GM08714 (cell line): ENCODE measurements around the gene WAC.
"Not testable (repeated sequence)": the region's sequence is repeated elsewhere in the genome, so short reads cannot be mapped to it uniquely, and the experiment has no call there.

Experiments
- H3K4me3 ChIP-seq: fragments of 200-500 bp; sonication (Bioruptor generic); 2 replicates; pipeline ENCODE4 v1.5.1; 2014; ENCODE audit warnings: mild to moderate bottlenecking, low read length, inconsistent platforms
- ZNF274 ChIP-seq: IDR thresholded peaks from 2 replicates; pipeline ENCODE4 v1.6.1; 2012; ENCODE audit warnings: mild to moderate bottlenecking, low read depth, low read length

The WAC gene, protein sequence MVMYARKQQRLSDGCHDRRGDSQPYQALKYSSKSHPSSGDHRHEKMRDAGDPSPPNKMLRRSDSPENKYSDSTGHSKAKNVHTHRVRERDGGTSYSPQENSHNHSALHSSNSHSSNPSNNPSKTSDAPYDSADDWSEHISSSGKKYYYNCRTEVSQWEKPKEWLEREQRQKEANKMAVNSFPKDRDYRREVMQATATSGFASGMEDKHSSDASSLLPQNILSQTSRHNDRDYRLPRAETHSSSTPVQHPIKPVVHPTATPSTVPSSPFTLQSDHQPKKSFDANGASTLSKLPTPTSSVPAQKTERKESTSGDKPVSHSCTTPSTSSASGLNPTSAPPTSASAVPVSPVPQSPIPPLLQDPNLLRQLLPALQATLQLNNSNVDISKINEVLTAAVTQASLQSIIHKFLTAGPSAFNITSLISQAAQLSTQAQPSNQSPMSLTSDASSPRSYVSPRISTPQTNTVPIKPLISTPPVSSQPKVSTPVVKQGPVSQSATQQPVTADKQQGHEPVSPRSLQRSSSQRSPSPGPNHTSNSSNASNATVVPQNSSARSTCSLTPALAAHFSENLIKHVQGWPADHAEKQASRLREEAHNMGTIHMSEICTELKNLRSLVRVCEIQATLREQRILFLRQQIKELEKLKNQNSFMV

DNA sequence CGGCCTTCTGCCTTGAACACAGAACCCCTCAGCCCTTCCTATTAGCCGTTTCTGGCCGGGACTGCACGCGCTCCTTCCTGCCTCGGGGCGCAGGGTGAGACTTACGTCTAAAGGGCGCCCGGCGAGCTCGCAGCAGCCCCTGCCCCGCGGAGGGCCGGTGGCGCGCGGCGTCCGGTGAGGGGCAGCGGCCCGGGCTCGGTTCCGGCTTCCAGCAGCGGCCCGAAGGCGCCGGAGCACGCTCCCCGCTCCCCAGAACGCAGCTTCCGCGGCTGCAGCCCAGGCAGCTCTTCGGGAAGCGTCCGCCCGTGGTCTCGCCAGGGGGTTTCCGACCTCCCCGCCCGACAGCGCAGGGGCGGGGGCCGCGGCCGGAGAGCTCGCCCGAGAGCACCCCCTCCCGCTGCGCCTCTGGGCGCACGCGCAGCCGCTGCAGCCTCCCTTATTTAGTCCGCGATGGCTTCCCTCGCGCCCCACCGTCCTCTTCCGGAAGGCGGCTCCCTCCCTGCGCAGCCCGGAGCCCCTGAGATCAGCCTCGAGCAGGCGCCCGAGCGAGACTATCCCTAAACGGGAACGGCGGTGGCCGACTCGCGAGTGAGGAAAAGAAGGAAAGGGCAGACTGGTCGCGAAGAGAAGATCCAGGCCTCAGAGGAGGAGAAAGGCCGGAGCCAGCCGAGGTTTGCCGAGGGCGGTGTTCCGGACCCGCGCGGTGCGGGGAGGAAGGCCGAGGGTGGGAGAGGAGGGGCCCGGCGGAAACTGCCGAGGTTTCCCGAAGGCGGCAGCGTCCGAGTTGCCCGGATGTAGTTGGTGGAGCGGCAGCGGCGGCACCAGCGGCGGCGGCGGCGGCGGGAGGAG is at the start of gene WAC:
Gene WAC (plus strand): TSS at position 782 of the 849 bp plus-strand sequence. CDS start 462 bp downstream, outside the sequence.
- H3K4me3 ChIP-seq = peak within 1 kb of the TSS; percentile 100
- TF ChIP-seq ZNF274 = no peak

DNA sequence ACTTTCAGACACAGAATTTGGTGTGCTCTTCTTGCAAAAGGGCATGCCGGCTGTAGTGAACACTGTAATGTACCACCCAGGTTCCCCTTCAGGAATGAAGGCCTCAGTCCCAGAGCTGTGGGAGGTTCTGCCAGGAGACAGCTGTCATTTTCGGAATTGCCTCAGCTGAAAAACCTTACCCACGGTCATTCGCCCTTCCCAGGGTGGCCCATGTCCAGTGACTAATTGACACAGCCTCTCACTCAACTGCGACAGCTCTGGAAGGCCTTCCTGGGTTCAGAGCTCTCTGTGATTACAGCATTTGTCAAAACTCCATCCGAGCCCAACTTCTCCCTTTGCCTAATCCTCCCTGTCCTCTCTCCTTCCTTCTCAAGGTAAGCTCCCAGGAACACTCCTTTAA is 43.7 kb upstream of the WAC start:
- no peak for TF ChIP-seq ZNF274

DNA sequence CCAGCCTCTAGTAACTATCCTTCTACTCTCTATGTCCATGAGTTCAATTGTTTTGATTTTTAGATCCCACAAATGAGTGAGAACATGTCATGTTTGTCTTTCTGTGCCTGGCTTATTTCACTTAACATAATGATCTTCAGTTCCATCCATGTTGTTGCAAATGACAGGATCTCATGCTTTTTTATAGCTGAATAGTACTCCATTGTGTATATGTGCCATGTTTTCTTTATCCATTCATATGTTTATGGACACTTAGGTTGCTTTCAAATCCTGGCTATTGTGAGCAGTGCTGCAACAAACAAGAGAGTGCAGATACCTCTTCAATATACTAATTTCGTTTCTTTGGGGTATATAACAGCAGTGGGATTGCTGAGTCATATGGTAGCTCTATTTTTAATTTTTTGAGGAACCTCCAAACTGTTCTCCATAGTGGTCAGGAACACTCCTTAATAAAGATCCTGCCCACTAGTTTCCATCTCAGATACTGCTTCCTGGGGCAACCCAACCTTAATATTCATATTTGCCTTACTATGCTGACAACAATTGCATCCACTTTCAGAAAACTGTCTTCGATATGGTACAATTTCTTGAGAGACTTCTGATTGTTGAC is 42.6 kb upstream of the WAC start:
- not testable (repeated sequence) for H3K4me3 ChIP-seq

More for the DNA sequence above, 43.7 kb upstream of the WAC start:
- no peak overlapping the region for H3K4me3 ChIP-seq

DNA sequence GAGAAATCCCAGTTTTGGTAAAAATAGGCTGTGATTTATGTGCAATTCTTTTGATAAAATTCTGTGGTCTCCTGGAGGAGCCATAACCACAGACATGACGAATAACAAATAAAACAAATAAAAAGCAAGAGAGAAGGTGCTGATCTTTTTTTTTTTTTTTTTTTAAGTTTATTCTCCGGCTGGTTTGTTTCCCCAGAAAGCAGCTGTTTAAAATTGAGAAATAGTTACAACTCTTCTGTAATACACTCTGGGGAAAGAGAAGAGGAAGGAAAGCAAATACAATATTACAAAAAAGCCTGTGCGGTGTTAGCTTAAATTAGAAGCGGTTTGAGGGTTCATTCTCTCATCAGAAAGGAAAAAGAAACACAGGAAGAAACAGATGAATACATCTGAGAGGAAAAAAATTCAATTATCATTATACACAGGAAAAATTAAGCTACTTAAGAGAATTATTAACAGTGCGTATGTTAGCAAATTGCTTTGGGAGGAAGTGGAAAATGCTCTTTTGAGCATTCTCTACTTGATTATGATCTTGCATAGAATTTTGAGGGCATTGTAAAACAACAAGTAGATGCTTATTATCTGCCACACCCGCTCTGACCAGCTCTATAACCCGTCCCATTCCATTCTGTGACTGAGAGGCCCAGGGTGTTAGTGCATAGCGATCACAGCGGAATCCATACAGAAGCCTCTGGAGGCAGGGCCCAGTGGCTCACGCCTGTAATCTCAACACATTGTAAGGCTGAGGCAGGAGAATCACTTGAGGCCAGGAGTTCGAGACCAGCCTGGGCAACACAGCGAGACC is 40.6 kb upstream of the WAC start:
- no peak overlapping the region for H3K4me3 ChIP-seq
- no peak for TF ChIP-seq ZNF274

DNA sequence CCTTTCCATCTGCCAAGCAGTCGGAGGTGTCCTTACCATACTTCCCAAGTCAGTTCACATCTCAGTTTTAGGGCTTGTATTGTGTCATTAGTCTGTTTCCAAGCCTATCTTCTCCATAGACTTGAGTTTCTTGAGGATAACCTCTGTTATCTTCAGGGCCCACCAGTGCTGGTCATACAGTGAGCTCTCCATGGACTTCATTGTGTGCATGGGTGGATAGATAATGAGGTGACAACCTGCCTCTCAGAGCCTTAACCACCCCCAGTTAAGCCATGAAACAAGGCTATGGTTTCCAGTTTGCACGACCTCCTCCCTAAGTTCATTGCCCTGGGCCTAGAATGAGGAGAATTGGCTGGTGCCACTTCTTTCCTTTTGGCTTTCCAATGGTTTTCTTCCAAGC is 38.5 kb upstream of the WAC start:
- TF ChIP-seq ZNF274 = no peak
- no peak overlapping the region for H3K4me3 ChIP-seq

DNA sequence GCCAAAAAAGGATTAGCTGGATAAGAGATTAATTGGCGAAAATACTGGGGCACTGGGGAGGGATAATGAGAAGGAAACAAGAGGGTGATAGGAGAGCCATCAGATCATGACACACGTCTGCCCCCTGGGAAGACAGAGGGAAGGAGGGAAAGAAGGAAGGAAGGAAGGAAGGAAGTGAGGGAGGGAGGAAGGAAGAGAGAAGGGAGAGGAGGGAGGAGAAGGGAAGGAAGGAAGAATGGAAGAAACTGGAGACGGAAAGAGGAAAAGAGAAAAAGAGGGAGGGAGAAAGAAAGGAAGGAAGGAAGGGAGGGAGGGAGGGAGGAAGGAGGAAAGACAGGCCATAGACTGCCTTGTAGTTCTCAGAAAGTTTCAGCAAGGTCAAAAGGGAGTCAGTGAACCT is 37.8 kb upstream of the WAC start:
- TF ChIP-seq ZNF274 = no peak
- no peak overlapping the region for H3K4me3 ChIP-seq

DNA sequence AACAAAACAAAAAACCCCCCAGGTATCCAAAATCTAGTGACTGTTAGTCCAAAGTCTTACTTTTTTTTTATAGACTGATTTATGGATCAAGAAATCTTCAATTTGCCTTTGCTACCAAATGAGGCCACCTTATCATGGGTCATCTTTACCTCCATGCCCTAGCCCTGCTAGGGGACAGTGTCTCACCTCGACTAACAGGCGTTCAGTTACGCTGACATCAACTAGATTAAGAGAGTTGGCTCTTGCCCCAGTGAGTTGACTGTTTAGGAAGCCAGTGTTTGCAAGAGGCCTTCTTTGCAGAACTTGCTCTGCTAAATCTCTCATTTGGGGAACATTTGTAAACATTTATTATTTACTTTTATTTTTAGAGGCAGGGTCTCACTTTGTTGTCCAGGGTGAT is 36.9 kb upstream of the WAC start:
- H3K4me3 ChIP-seq = no peak overlapping the region
- no peak for TF ChIP-seq ZNF274

DNA sequence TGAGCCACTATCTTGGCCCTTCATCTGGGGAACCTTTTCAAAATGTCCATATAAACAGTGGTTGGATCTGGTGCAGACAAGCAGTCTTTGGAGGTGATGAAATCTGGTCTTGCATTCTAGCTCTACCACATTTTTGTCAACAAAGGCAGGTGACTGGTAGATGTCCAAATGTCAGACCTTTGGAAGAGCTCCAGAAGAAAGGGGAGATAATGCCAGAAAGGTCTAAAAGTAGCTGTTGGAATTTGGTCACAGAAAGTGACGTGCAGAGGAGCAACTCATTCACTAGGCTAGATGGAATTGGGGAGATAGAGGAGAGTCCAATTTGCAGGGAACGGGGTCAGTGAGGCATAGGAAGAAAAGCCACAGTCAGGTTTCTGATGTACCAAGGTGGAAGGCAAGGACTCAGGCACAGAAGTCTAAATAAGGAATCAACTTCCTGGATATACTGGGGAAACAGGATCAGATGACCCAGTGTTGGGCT is 36.4 kb upstream of the WAC start:
- H3K4me3 ChIP-seq = no peak overlapping the region
- TF ChIP-seq ZNF274 = no peak

DNA sequence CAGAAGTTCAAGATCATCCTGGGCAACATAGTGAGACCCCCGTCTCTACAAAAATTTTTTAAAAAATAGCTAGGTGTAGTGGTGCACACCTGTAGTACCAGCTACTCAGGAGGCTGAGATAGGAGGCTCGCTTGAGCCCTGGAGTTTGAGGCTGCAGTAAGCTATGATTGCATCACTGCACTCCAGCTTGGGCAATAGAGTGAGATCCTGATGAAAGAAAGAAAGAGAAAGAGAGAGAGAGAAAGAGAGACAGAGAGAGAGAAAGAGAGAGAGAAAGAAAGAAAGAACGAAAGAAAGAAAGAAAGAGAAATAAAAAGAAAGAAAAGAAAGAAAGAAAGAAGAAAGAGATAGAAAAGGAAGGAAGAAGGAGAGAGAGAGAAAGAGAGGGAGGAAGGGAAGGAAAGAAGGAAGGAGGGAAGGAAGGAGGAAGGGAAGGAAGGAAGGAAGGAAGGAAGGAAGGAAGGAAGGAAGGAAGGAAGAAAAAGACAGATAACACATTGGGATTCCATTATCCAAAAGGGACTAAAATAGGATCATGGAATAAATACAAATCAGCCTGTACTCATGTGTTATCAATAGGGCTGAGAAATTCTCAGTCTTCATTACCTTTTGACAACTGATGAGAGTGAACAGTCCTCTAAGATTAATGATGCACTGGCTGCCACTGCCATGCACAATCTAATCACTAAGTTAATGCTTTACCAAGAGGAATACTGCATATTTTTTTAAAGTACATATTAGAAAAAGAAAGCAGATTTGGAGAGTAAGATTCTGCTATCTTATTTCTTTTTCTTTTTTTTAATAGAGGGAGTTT is 35.4 kb upstream of the WAC start:
- H3K4me3 ChIP-seq = no peak overlapping the region
- no peak for TF ChIP-seq ZNF274

DNA sequence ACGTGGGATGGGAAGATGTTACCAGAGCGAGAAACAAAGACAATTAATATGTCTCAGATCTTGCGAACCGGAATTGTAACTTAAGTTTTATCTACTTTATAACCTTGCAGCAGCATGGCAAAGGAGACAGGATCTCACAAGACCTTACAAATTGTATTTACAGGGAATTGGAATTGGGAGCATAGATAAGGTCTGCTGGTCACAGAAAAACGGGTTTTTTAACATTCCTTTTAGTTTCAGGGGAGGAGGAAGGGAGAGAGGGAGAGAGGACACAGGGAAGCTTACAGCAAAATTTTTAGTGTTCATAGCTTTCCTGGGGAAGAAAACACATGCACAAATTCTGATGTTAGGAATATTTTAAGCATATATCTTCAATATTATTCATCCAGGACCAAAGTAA is 32.7 kb upstream of the WAC start:
- H3K4me3 ChIP-seq = not testable (repeated sequence)

DNA sequence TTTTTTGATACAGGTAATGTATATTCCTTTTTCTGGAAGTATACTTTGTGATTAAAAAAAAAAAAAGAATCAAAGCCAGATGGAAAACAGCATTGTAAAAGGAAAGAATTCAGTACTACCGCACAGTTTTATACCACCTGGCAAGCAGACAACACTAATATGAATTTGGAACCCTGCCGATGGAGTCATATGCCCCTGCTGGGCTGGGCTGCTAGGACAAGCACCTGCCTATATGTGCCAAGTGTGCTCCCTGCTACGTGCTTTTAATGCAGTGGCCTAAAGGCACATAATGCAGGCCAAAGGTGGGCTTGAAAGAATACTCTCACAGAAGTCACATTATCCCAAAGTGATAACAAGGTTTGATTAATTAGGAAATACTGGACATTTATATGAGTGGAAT is 29.8 kb upstream of the WAC start:
- no peak overlapping the region for H3K4me3 ChIP-seq
- TF ChIP-seq ZNF274 = no peak

DNA sequence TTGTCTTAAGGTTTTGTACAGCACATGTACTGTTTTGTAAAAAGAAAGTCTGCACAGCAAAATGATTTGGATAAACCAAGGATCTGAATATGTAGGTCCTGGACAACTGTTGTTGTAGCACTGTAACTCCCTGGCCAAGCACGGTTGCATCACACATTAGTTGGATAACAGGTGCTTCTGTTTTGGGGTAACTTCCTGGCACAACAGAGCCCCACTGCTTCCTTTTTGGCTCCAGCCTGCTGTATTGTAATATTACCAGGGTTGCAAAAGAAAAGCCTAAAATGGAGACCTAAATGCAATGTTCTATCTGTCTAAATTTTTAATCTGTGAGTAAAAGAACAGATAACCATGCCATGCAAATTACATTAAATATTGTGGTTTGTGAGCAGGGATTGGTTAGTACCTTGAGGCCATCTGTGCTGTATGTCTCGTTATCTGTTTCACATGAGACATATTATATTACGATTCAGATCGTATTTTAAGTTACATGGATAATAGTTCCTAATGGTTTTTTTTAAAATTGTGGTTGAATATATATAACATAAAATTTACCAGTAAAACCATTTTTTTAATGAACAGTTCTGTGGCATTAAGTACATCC is 27.5 kb upstream of the WAC start:
- no peak overlapping the region for H3K4me3 ChIP-seq
- TF ChIP-seq ZNF274 = no peak

DNA sequence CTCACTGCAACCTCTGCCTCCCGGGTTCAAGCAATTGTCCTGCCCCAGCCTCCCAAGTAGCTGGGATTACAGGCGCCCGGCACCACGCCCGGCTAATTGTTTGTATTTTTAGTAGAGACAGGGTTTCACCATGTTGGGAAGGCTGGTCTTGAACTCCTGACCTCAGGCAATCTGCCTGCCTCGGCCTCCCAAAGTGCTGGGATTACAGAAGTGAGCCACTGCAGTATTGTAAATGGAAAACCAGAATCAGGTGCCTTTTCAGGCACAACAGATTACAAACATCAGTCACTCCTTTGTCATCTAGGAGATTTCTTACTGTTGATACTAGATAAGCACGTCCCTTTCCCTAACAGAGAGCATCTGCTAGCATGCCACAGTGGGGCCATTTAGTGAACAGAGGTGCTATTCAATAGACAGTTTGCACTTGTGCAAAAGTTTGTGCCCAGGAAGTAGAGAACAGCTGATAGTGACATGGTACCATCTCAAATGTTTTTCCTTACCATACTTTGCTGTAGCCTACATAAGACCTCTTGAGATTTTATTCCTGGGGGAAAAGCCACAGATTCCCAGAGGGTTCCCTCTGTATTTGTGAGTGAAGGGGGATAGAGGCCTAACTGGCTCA is 24.5 kb upstream of the WAC start:
- no peak for TF ChIP-seq ZNF274
- no peak overlapping the region for H3K4me3 ChIP-seq
